Measurements from ENCODE around the gene SKIL.

DNA sequence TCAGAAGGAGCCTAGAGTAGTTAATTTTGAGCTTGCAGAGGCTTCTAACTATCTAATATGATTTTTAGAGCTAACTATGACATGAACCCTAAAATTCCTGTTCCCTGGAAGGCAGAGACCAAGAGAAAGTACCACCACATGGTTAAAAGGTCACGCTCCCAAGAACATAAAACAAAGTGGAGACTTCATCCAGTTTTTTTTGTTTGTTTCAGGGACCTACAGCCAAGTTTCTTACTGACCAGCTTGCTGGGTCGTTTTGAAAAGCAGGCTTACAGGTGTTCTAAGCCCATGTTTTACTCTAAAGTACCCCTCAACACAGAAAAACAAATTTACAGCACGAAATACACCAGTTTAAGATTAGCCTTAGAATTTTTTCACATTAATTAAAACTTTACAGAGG, 39.6 kb upstream of the SKIL start:
- TF ChIP-seq, protein P1, sequence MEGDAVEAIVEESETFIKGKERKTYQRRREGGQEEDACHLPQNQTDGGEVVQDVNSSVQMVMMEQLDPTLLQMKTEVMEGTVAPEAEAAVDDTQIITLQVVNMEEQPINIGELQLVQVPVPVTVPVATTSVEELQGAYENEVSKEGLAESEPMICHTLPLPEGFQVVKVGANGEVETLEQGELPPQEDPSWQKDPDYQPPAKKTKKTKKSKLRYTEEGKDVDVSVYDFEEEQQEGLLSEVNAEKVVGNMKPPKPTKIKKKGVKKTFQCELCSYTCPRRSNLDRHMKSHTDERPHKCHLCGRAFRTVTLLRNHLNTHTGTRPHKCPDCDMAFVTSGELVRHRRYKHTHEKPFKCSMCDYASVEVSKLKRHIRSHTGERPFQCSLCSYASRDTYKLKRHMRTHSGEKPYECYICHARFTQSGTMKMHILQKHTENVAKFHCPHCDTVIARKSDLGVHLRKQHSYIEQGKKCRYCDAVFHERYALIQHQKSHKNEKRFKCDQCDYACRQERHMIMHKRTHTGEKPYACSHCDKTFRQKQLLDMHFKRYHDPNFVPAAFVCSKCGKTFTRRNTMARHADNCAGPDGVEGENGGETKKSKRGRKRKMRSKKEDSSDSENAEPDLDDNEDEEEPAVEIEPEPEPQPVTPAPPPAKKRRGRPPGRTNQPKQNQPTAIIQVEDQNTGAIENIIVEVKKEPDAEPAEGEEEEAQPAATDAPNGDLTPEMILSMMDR (IDR thresholded peaks at IDR 0.05): no peak
- TF ChIP-seq, protein P2, sequence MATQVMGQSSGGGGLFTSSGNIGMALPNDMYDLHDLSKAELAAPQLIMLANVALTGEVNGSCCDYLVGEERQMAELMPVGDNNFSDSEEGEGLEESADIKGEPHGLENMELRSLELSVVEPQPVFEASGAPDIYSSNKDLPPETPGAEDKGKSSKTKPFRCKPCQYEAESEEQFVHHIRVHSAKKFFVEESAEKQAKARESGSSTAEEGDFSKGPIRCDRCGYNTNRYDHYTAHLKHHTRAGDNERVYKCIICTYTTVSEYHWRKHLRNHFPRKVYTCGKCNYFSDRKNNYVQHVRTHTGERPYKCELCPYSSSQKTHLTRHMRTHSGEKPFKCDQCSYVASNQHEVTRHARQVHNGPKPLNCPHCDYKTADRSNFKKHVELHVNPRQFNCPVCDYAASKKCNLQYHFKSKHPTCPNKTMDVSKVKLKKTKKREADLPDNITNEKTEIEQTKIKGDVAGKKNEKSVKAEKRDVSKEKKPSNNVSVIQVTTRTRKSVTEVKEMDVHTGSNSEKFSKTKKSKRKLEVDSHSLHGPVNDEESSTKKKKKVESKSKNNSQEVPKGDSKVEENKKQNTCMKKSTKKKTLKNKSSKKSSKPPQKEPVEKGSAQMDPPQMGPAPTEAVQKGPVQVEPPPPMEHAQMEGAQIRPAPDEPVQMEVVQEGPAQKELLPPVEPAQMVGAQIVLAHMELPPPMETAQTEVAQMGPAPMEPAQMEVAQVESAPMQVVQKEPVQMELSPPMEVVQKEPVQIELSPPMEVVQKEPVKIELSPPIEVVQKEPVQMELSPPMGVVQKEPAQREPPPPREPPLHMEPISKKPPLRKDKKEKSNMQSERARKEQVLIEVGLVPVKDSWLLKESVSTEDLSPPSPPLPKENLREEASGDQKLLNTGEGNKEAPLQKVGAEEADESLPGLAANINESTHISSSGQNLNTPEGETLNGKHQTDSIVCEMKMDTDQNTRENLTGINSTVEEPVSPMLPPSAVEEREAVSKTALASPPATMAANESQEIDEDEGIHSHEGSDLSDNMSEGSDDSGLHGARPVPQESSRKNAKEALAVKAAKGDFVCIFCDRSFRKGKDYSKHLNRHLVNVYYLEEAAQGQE (IDR thresholded peaks at IDR 0.05; ENCODE audit: insufficient read depth in 1 of 2, low read depth in 2 of 2, low read length in 1 of 2): no peak
- no peak for TF ChIP-seq POLR2AphosphoS5 (IDR thresholded peaks at IDR 0.05; ENCODE audit: low read depth, low read length)
- no peak for TF ChIP-seq TCF7L2 (IDR thresholded peaks at IDR 0.05; ENCODE audit: low read depth, low read length)
